MM.1S (cell line): ENCODE data around the gene GRIN3B.

Experiments
- DNase-seq: peaks from one replicate; pipeline ENCODE4 v3.0.0-alpha.2; 2015
- H2AFZ ChIP-seq: fragments of 300-600 bp; sonication (generic); 2 replicates; pipeline ENCODE4 v1.6.0; 2016; ENCODE audit warnings: antibody characterized with exemption, low read length
- H3F3A ChIP-seq: fragments of 300-600 bp; sonication (generic); 2 replicates; pipeline ENCODE4 v1.6.1; 2016; ENCODE audit warnings: mild to moderate bottlenecking, antibody characterized with exemption, low read length, moderate library complexity, mixed read lengths; ENCODE audit not compliant: insufficient read depth
- H3K27ac ChIP-seq: fragments of 300-600 bp; sonication (generic); 2 replicates; pipeline ENCODE4 v1.5.1; 2016; ENCODE audit warnings: mild to moderate bottlenecking, low read length
- H3K27me3 ChIP-seq: fragments of 300-600 bp; sonication (generic); replicated peaks from 2 replicates; pipeline ENCODE4 v1.6.0; 2016; ENCODE audit warnings: low read length; ENCODE audit not compliant: insufficient read depth
- H3K36me3 ChIP-seq: fragments of 300-600 bp; sonication (generic); replicated peaks from 2 replicates; pipeline ENCODE4 v1.6.1; 2016; ENCODE audit warnings: mild to moderate bottlenecking, low read length, mixed read lengths; ENCODE audit not compliant: insufficient read depth
- H3K4me1 ChIP-seq: fragments of 300-600 bp; sonication (generic); 2 replicates; pipeline ENCODE4 v1.6.1; 2016; ENCODE audit warnings: low read length, mixed read lengths
- H3K4me2 ChIP-seq: fragments of 300-600 bp; sonication (generic); 2 replicates; pipeline ENCODE4 v1.6.0; 2016; ENCODE audit warnings: low read depth, low read length
- H3K4me3 ChIP-seq: fragments of 300-600 bp; sonication (generic); 2 replicates; pipeline ENCODE4 v1.5.1; 2016; ENCODE audit warnings: low read length, mixed read lengths
- H3K79me2 ChIP-seq: fragments of 300-600 bp; sonication (generic); 2 replicates; pipeline ENCODE4 v1.6.1; 2016; ENCODE audit warnings: mixed run types, low read length, mixed read lengths
- H3K9ac ChIP-seq: fragments of 300-600 bp; sonication (generic); 2 replicates; pipeline ENCODE4 v1.6.1; 2016; ENCODE audit warnings: low read length, mixed read lengths
- H3K9me2 ChIP-seq: fragments of 300-600 bp; sonication (generic); replicated peaks from 2 replicates; pipeline ENCODE4 v1.6.1; 2016; ENCODE audit warnings: mild to moderate bottlenecking, low read length, mixed read lengths; ENCODE audit not compliant: insufficient read depth
- H3K9me3 ChIP-seq: fragments of 300-600 bp; sonication (generic); replicated peaks from 2 replicates; pipeline ENCODE4 v1.6.1; 2016; ENCODE audit warnings: mild to moderate bottlenecking, low read length, mixed read lengths; ENCODE audit not compliant: insufficient read depth
- H4K20me1 ChIP-seq: fragments of 300-600 bp; sonication (generic); 2 replicates; pipeline ENCODE4 v1.6.1; 2016; ENCODE audit warnings: mild to moderate bottlenecking, low read length, moderate library complexity, mixed read lengths; ENCODE audit not compliant: insufficient read depth
- CTCF ChIP-seq: fragments of 300-600 bp; sonication (generic); IDR thresholded peaks from 2 replicates; pipeline ENCODE4 v1.5.1; 2016; ENCODE audit warnings: antibody characterized with exemption, low read length, mixed read lengths
- EZH2 ChIP-seq: fragments of 300-600 bp; sonication (generic); optimal IDR thresholded peaks from 2 replicates; pipeline ENCODE3; 2017; ENCODE audit warnings: low read depth, mild to moderate bottlenecking, antibody characterized with exemption, low read length, mixed read lengths
- EZH2phosphoT487 ChIP-seq: fragments of 300-600 bp; sonication (generic); IDR thresholded peaks from 2 replicates; pipeline ENCODE4 v1.6.1; 2018; ENCODE audit warnings: antibody characterized with exemption, low read length

The GRIN3B gene

GRCh38 chr19:982567-983170 lies 17.6 kb upstream of the GRIN3B start:
- Histone ChIP-seq H3K27me3 (no peaks in the 10 kb centered on the region), H3K4me3 (peak overlapping the region; percentile 50), H3F3A (peaks cover 12% of the 10 kb centered on the region), H3K27ac (no peak overlapping the region), H2AFZ (peak overlapping the region; percentile 98), H3K9me3 (no peaks in the 10 kb centered on the region), H3K4me2 (peak overlapping the region; percentile 94), H3K9ac (peak overlapping the region; percentile 47; the same call in 1 of the 2 replicates), H3K4me1 (peaks cover 7% of the 10 kb centered on the region; the same call in 1 of the 2 replicates), H4K20me1 (no peaks in the 10 kb centered on the region), H3K36me3 (no peaks in the 10 kb centered on the region), H3K9me2 (no peaks in the 10 kb centered on the region), H3K79me2 (peaks cover 18% of the 10 kb centered on the region)
- peak; percentile 73 for DNase-seq
- TF ChIP-seq CTCF: peak; percentile 84
- no peak for TF ChIP-seq EZH2phosphoT487

DNA sequence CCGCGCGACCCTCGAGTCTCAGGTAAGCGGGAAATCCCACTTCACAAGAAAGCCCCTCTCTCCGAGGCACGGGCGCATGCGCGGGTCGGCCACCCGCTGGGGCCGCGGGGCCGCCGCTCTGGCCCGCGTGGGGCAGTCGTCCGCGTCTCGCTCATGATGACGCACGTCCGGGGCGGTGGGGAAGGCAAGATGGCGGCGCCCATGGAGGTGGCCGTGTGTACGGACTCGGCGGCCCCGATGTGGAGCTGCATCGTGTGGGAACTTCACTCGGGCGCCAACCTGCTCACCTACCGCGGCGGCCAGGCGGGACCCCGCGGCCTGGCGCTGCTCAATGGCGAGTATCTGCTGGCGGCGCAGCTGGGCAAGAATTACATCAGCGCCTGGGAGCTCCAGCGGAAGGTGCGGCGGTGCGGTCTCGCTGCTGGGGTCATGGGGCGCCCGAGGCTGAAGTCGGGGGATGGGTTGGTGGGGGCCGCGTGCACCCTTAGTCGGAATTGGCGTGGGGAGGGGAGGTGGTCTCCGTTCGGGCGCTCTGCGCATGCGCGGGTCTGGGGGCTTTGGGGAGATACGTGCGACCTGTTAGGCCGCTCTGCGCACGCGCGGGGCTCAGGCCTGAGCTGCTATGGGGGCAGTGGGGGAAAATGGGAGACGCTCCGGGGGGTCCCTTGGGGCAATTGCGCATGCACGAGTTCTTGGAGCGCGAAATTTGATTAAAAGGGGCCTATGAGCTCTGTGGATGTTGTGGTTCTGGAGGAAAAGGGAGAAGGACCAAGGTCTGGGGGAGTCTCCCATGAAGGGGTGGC lies 15.9 kb upstream of the GRIN3B start, which contains the start of gene WDR18:
TSS of gene WDR18 (plus strand) at position 181 of the 803 bp plus-strand sequence. CDS start at position 190, 9 bp downstream.
- Histone ChIP-seq H3K9ac (peak within 1 kb of the TSS; percentile 91), H3K4me2 (peak within 1 kb of the TSS; percentile 89), H3K36me3 (no peaks in the 10 kb centered on the region), H4K20me1 (no peaks in the 10 kb centered on the region), H3F3A (peaks cover 12% of the 10 kb centered on the region), H3K4me3 (peak within 1 kb of the TSS; percentile 97), H3K4me1 (peaks cover 7% of the 10 kb centered on the region; the same call in 1 of the 2 replicates), H3K9me2 (no peaks in the 10 kb centered on the region), H2AFZ (peak within 1 kb of the TSS; percentile 97), H3K9me3 (no peaks in the 10 kb centered on the region), H3K27ac (peak within 1 kb of the TSS; percentile 52; the same call in 1 of the 2 replicates), H3K27me3 (no peaks in the 10 kb centered on the region), H3K79me2 (peaks cover 18% of the 10 kb centered on the region)
- TF ChIP-seq CTCF: 0 out of 2 replicates have a peak, but pooled peaks have one; percentile 17
- no peak for TF ChIP-seq EZH2phosphoT487
- peak; percentile 96 for DNase-seq

DNA sequence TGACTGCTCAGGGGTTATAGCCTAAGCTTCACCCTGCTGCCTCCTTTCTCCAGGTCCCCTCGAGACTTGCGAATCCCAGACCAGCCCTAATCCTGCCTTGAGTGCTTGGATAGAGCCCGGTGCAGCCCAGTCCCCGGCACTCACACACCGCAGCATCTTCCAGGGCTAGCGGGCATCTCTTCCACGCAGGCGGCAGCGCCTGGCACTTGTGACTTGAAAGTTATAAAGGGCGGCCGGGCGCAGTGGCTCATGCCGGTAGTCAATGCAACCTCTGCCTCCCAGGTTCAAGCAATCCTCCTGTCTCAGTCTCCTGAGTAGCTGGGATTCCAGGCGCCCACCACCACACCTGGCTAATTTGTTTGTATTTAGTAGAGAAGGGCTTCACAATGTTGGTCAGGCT lies 14.1 kb upstream of the GRIN3B start:
- Histone ChIP-seq H3K9me2 (no peaks in the 10 kb centered on the region), H3K4me3 (no peak overlapping the region), H3K36me3 (0 out of 2 replicates have a peak, but pooled peaks cover 5% of the 10 kb centered on the region), H3K27me3 (no peaks in the 10 kb centered on the region), H3F3A (peaks cover 12% of the 10 kb centered on the region), H3K79me2 (peaks cover 18% of the 10 kb centered on the region), H3K9ac (no peak overlapping the region), H4K20me1 (no peaks in the 10 kb centered on the region), H3K9me3 (no peaks in the 10 kb centered on the region), H3K27ac (no peak overlapping the region), H3K4me1 (peaks cover 7% of the 10 kb centered on the region; the same call in 1 of the 2 replicates), H2AFZ (no peak overlapping the region), H3K4me2 (no peak overlapping the region)
- TF ChIP-seq EZH2phosphoT487: no peak
- no peak for TF ChIP-seq EZH2
- no peak for TF ChIP-seq CTCF
- DNase-seq: no peak
